UCSD-AML1 (cell line): ENCODE measurements around the gene MRPL14.
A peak's percentile ranks its signal among the peaks of the same experiment; 100 is the strongest.
"Not testable (repeated sequence)": the region's sequence is repeated elsewhere in the genome, so short reads cannot be mapped to it uniquely, and the experiment has no call there.

Experiments used
- DNase-seq: peaks from one replicate; lab custom pipeline; 2025; ENCODE audit not compliant: unreplicated experiment; lab: John Stamatoyannopoulos, UW

The MRPL14 gene

GRCh38 chr6:44102527-44102926, 24.7 kb downstream of the MRPL14 start:
- no peak for DNase-seq

- no peak for DNase-seq
These were observed 25.4 kb downstream of the MRPL14 start for GRCh38 chr6:44101832-44102231.

GRCh38 chr6:44100088-44100550, 27.1 kb downstream of the MRPL14 start:
- peak; percentile 44 for DNase-seq

- DNase-seq, result no peak
These were observed 28.1 kb downstream of the MRPL14 start for GRCh38 chr6:44099192-44099591.

GRCh38 chr6:44097782-44098317, 29.4 kb downstream of the MRPL14 start:
- DNase-seq, result no peak

- peak; percentile 72 for DNase-seq
These were observed 30.6 kb downstream of the MRPL14 start for GRCh38 chr6:44096612-44097011.

- DNase-seq, result not testable (repeated sequence)
These were observed 32.0 kb downstream of the MRPL14 start for GRCh38 chr6:44095243-44095623.

- DNase-seq, result no peak
These were observed 32.6 kb downstream of the MRPL14 start for GRCh38 chr6:44094403-44095242.

- no peak for DNase-seq
These were observed 33.4 kb downstream of the MRPL14 start for GRCh38 chr6:44093750-44094402.

GRCh38 chr6:44093066-44093465, 34.2 kb downstream of the MRPL14 start:
- DNase-seq, result no peak

- no peak for DNase-seq
These were observed 35.0 kb downstream of the MRPL14 start for GRCh38 chr6:44091981-44092884.

- DNase-seq, result not testable (repeated sequence)
These were observed 35.9 kb downstream of the MRPL14 start for GRCh38 chr6:44091356-44091755.

- no peak for DNase-seq
These were observed 36.8 kb downstream of the MRPL14 start for GRCh38 chr6:44090465-44090864.

- no peak for DNase-seq
These were observed 38.2 kb downstream of the MRPL14 start for GRCh38 chr6:44088827-44089590.

GRCh38 chr6:44087623-44088022, 39.6 kb downstream of the MRPL14 start:
- DNase-seq, result no peak

- no peak for DNase-seq
These were observed 40.2 kb downstream of the MRPL14 start for GRCh38 chr6:44086931-44087574.

GRCh38 chr6:44085219-44085618, 42.0 kb downstream of the MRPL14 start:
- no peak for DNase-seq

GRCh38 chr6:44084231-44085014, 42.8 kb downstream of the MRPL14 start:
- DNase-seq, result no peak

GRCh38 chr6:44082872-44083321, 44.4 kb downstream of the MRPL14 start:
- no peak for DNase-seq
